ENCODE data around the gene MTUS2.
A peak's percentile ranks its signal among the peaks of the same experiment; 100 is the strongest.

The MTUS2 gene

GRCh38 chr13:29526741-29527140 lies 706.6 kb downstream of the MTUS2 start:
- DNase-seq (ENCODE audit: low spot score): no peak

GRCh38 chr13:29527511-29527910 lies 707.4 kb downstream of the MTUS2 start:
- no peak for DNase-seq (ENCODE audit: low spot score)

- DNase-seq (ENCODE audit: low spot score): no peak
These were observed 707.8 kb downstream of the MTUS2 start for GRCh38 chr13:29527916-29528315.

GRCh38 chr13:29529754-29530153 lies 709.6 kb downstream of the MTUS2 start:
- DNase-seq (ENCODE audit: low spot score): no peak

- DNase-seq (ENCODE audit: low spot score): no peak
These were observed 710.8 kb downstream of the MTUS2 start for GRCh38 chr13:29530901-29531300.

GRCh38 chr13:29532116-29532515 lies 712.0 kb downstream of the MTUS2 start:
- DNase-seq (ENCODE audit: low spot score): no peak

- DNase-seq (ENCODE audit: low spot score): no peak
These were observed 712.7 kb downstream of the MTUS2 start for GRCh38 chr13:29532821-29533220.

GRCh38 chr13:29534083-29534482 lies 713.9 kb downstream of the MTUS2 start:
- DNase-seq (ENCODE audit: low spot score): no peak

- no peak for DNase-seq (ENCODE audit: low spot score)
These were observed 715.8 kb downstream of the MTUS2 start for GRCh38 chr13:29535663-29536655.

- no peak for DNase-seq (ENCODE audit: low spot score)
These were observed 716.7 kb downstream of the MTUS2 start for GRCh38 chr13:29536853-29537252.

GRCh38 chr13:29537736-29538651 lies 717.9 kb downstream of the MTUS2 start:
- DNase-seq (ENCODE audit: low spot score): no peak

GRCh38 chr13:29538652-29539040 lies 718.5 kb downstream of the MTUS2 start:
- no peak for DNase-seq (ENCODE audit: low spot score)

- DNase-seq (ENCODE audit: low spot score): no peak
These were observed 719.7 kb downstream of the MTUS2 start for GRCh38 chr13:29539856-29540255.

- no peak for DNase-seq (ENCODE audit: low spot score)
These were observed 720.2 kb downstream of the MTUS2 start for GRCh38 chr13:29540334-29540733.

- no peak for DNase-seq (ENCODE audit: low spot score)
These were observed 720.7 kb downstream of the MTUS2 start for GRCh38 chr13:29540799-29541198.

GRCh38 chr13:29541400-29541799 lies 721.3 kb downstream of the MTUS2 start:
- DNase-seq (ENCODE audit: low spot score): no peak

- DNase-seq (ENCODE audit: low spot score): no peak
These were observed 722.2 kb downstream of the MTUS2 start for GRCh38 chr13:29542381-29542780.

GRCh38 chr13:29543230-29544215 lies 723.4 kb downstream of the MTUS2 start:
- peak; percentile 19 for DNase-seq (ENCODE audit: low spot score)

- no peak for DNase-seq (ENCODE audit: low spot score)
These were observed 725.8 kb downstream of the MTUS2 start for GRCh38 chr13:29545988-29546387.

GRCh38 chr13:29546662-29547061 lies 726.5 kb downstream of the MTUS2 start:
- no peak for DNase-seq (ENCODE audit: low spot score)

- DNase-seq (ENCODE audit: low spot score): no peak
These were observed 727.0 kb downstream of the MTUS2 start for GRCh38 chr13:29547153-29547552.

Measured in hepatic stellate cell (primary cell).